Lung (tissue), 12 donors: ENCODE data around the gene PLPPR4. TPM values are rescaled to one million over a fixed set of nuclear protein-coding genes. Genes with fewer than 3 reads are reported as not detected.

ENCODE experiments used
- ATAC-seq: fragments of 200-7000 bp; cut with Tn5 transposase; one replicate; pipeline ENCODE4 v1.9.1; 2020; ENCODE audit warnings: moderate number of reproducible peaks; ENCODE audit not compliant: insufficient read depth, low FRiP score
- DNase-seq, 3 donors: peaks; one replicate each; pipeline ENCODE4 v3.0.0-alpha.2; 2013 to 2017
- H3K27ac ChIP-seq, 2 donors: one replicate each; pipeline ENCODE4 v1.5.1; 2013; ENCODE audit warnings: mild to moderate bottlenecking in 2 of 2, moderate library complexity in 2 of 2, control low read depth in 1 of 2, inconsistent platforms in 1 of 2, low read depth in 1 of 2, low read length in 1 of 2
- H3K27me3 ChIP-seq, 3 donors: one replicate each; pipeline ENCODE4 v1.5.1; 2013; ENCODE audit warnings: low read length in 2 of 3; ENCODE audit not compliant: control insufficient read depth in 3 of 3, insufficient read depth in 3 of 3
- H3K36me3 ChIP-seq, 4 donors: one replicate each; pipeline ENCODE4 v1.5.1; 2013; ENCODE audit warnings: low read length in 4 of 4, mild to moderate bottlenecking in 1 of 4, moderate library complexity in 1 of 4; ENCODE audit not compliant: control insufficient read depth in 4 of 4, insufficient read depth in 4 of 4
- H3K4me1 ChIP-seq, 5 donors: one replicate each; pipeline ENCODE4 v1.5.1; 2013; ENCODE audit warnings: low read length in 5 of 5, mild to moderate bottlenecking in 2 of 5, moderate library complexity in 1 of 5; ENCODE audit not compliant: control insufficient read depth in 5 of 5, insufficient read depth in 5 of 5
- H3K4me3 ChIP-seq: one replicate; pipeline ENCODE4 v1.5.1; 2013; ENCODE audit warnings: mild to moderate bottlenecking, control low read depth, moderate library complexity
- H3K9ac ChIP-seq, 2 donors: one replicate each; pipeline ENCODE4 v1.5.1; 2013; ENCODE audit warnings: low read length in 2 of 2, control low read depth in 1 of 2; ENCODE audit not compliant: insufficient read depth in 1 of 2
- H3K9me3 ChIP-seq, 4 donors: one replicate each; pipeline ENCODE4 v1.5.1; 2013; ENCODE audit warnings: low read length in 3 of 4, mild to moderate bottlenecking in 1 of 4, moderate library complexity in 1 of 4; ENCODE audit not compliant: control insufficient read depth in 4 of 4, insufficient read depth in 3 of 4
- WGBS, 2 donors: extraction: QIAGEN DNeasy Blood & Tissue Kit; methylation state at CpG; one replicate each; pipeline ENCODE4 v1.1.7; 2013; 5-methylcytosine and 5-hydroxymethylcytosine counted together
- polyA plus RNA-seq, 2 donors: library from polyadenylated mRNA; stranded (reverse); fragments of 200-250 nt; gene quantifications; one replicate each; pipeline ENCODE4 v1.2.1, GENCODE V29; 2013
- total RNA-seq, 2 donors: library from RNA; depleted of rRNA in 1 of 2; stranded (reverse); fragments of >200 nt in 1 of 2; gene quantifications; one replicate each; pipeline ENCODE4 v1.2.1, GENCODE V29; 2014 to 2021
- TF ChIP-seq, protein P1 (sequence below): IDR thresholded peaks from 2 replicates; pipeline ENCODE4 v1.5.1; 2012; ENCODE audit warnings: mild to moderate bottlenecking; ENCODE audit errors: control extremely low read depth, extremely low read depth
- donor health status: control.
- donor health status: control.
- donor health status: Bipolar disorder and iron deficiency.
- donor health status: healthy.
- donor health status: DM: yes; HTN: yes; CAD: no.

PLPPR4 gene
- total and polyA plus RNA-seq, 4 donors = 0.20 to 31.2 (median 0.95) TPM

DNA sequence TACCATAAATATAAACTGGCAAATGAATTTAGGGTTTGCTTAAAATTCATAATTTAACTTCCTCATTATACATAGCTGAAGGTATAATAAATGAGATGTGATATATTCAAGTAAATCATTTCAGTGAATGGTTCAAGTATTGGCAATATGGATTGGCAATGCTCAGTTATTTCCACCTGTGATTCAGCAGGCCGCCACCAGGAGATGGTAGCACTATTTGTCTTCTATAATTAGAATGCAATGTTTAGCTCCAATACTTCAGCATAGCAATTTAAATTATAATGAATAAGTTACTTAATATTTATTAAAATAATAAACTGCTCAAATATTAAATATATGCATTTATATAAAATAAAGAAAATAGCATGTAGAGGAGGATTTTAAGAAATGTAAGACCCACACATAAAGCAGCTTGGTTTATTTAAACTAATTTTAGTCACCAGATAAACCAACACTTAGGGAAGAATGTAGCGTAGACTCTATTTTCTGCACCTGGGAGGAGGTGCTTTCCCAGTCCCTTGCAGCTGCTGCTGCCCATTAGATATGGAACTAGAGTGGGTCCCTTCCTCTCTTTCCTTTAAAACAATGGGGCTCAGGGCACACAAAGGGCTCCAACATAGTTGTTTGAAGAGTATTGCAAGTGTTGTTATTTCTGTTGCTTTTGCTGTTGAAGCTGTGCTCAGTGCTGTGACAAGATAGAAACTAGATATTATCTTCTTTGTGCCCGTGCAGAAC lies 62.1 kb downstream of the PLPPR4 start:
- no peak for DNase-seq
- TF ChIP-seq, protein P1, sequence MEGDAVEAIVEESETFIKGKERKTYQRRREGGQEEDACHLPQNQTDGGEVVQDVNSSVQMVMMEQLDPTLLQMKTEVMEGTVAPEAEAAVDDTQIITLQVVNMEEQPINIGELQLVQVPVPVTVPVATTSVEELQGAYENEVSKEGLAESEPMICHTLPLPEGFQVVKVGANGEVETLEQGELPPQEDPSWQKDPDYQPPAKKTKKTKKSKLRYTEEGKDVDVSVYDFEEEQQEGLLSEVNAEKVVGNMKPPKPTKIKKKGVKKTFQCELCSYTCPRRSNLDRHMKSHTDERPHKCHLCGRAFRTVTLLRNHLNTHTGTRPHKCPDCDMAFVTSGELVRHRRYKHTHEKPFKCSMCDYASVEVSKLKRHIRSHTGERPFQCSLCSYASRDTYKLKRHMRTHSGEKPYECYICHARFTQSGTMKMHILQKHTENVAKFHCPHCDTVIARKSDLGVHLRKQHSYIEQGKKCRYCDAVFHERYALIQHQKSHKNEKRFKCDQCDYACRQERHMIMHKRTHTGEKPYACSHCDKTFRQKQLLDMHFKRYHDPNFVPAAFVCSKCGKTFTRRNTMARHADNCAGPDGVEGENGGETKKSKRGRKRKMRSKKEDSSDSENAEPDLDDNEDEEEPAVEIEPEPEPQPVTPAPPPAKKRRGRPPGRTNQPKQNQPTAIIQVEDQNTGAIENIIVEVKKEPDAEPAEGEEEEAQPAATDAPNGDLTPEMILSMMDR = no peak
- Histone ChIP-seq H3K27ac (no peak overlapping the region), H3K9me3 (no peaks in the 10 kb centered on the region), H3K36me3 (no peaks in the 10 kb centered on the region), H3K9ac (no peak overlapping the region), H3K4me1 (no peaks in the 10 kb centered on the region), H3K4me3 (no peak overlapping the region), H3K27me3 (no peaks in the 10 kb centered on the region)
- WGBS, 2 donors = 86 to 88% methylated on average over 3 of the region's 3 CpGs
- no peak for ATAC-seq

DNA sequence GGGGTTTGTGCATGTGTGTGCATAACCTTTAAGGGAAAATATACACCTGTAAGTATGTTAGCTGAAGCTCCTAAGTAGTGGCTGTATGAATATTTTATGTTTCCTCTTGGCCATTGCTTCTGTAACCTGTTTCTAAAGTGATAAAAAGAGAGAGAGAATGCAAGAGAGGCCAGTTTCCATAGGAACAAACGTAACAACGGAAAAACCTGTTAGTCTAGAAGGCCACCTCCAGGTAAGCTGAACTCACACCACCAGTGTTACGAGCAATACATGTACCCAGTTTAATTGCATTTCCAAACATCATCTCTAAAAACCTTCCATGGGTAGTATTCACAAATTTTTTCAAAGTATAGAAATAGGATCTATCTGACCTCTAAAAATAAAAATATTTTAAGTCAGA lies 63.1 kb downstream of the PLPPR4 start:
- Histone ChIP-seq H3K27me3 (no peaks in the 10 kb centered on the region), H3K4me3 (no peak overlapping the region), H3K27ac (no peak overlapping the region), H3K36me3 (no peaks in the 10 kb centered on the region), H3K9ac (no peak overlapping the region), H3K9me3 (no peaks in the 10 kb centered on the region), H3K4me1 (no peaks in the 10 kb centered on the region)
- DNase-seq = peak in 2 of 3 donors; percentile 32 to 69
- 72 to 88% methylated on average over 3 of the region's 3 CpGs for WGBS, 2 donors
- no peak for ATAC-seq
- TF ChIP-seq, protein P1 = no peak

DNA sequence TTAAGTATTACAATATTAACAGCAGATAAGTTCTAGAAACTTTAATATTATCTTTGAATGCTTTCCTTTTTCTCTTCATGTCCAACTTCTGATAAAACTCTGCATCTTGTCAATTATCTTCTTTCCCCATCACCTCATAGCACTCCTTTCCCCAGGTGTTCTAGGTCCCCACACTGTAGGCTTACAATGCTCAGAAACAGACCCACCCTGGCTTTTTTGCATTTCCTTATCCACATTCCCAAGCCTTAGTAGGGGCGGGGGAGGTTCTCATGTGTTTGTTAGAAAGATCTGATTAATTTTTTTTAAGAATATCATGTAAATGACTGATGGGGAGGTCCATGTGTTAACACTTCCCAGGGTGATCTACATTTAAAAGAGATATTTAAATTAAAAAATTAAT lies 63.9 kb downstream of the PLPPR4 start:
- no peaks in the 10 kb centered on the region for H3K4me1 ChIP-seq
- no peaks in the 10 kb centered on the region for H3K9me3 ChIP-seq
- no peaks in the 10 kb centered on the region for H3K27me3 ChIP-seq
- no peak overlapping the region for H3K27ac ChIP-seq
- H3K9ac ChIP-seq = no peak overlapping the region
- no peak overlapping the region for H3K4me3 ChIP-seq
- DNase-seq (no peak), ATAC-seq (no peak)
- WGBS, 2 donors = 81 to 85% methylated on average over 1 of the region's 1 CpG
- TF ChIP-seq, protein P1 = no peak
- no peaks in the 10 kb centered on the region for H3K36me3 ChIP-seq

DNA sequence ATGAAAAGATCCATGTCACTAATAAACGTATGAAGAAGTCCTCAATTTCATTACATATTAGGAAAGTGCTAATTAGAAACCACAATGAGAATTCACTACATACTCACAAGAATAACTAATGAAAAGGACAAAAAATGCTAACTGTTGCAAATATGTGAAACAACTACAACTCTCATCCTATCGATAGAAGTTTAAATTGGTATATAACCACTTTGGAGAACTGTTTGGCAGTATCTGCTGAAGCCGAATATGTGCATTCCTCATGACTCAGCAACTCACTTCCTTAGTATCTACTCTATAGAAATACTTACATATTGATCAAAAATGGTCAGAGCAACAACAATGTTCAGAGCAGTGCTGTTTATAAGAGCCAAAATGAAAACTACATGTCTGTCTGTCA lies 66.8 kb downstream of the PLPPR4 start:
- Histone ChIP-seq H3K4me3 (no peak overlapping the region), H3K9ac (no peak overlapping the region), H3K27me3 (no peaks in the 10 kb centered on the region), H3K9me3 (no peaks in the 10 kb centered on the region), H3K4me1 (no peaks in the 10 kb centered on the region), H3K27ac (no peak overlapping the region), H3K36me3 (no peaks in the 10 kb centered on the region)
- DNase-seq (no peak), ATAC-seq (no peak)
- TF ChIP-seq, protein P1 = no peak
- 81 to 91% methylated on average over 3 of the region's 3 CpGs for WGBS, 2 donors
